OCI-LY7 (cell line): ENCODE results near the gene ABHD11. TPM values are rescaled to one million over a fixed set of nuclear protein-coding genes. Genes with fewer than 3 reads are reported as not detected.

Experiments
- BruUV-seq: library from RNA; stranded (reverse); fragments of 400-500 nt; replicated peaks from 2 replicates; lab custom pipeline; 2021; lab: Mats Ljungman, UMichigan
- CTCF ChIA-PET: fragments of 300-600 bp; sonication (Branson Sonifier 250); formaldehyde crosslinking; loops from one replicate; lab custom pipeline; 2022; ENCODE audit warnings: antibody characterized with exemption; ENCODE audit not compliant: unreplicated experiment; lab: Charles Lee
- POLR2A ChIA-PET: fragments of 300-600 bp; sonication (Branson Sonifier 250); formaldehyde crosslinking; loops from one replicate; lab custom pipeline; 2022; ENCODE audit warnings: antibody characterized with exemption; lab: Charles Lee
- DNase-seq: peaks from one replicate; pipeline ENCODE4 v3.0.0-alpha.2; 2015; ENCODE audit warnings: low spot score
- H2AFZ ChIP-seq: fragments of 200-600 bp; sonication (generic), shearing (Covaris generic); 2 replicates; pipeline ENCODE4 v1.6.1; 2014; ENCODE audit warnings: mild to moderate bottlenecking, antibody characterized with exemption, low read length, moderate library complexity
- H3K27ac ChIP-seq: fragments of 200-600 bp; sonication (generic); 2 replicates; pipeline ENCODE4 v1.5.1; 2014; ENCODE audit warnings: mixed run types, low read depth, mild to moderate bottlenecking, moderate library complexity, low read length, inconsistent platforms; ENCODE audit not compliant: poor library complexity, severe bottlenecking
- H3K36me3 ChIP-seq: fragments of 200-600 bp; sonication (generic); 2 replicates; pipeline ENCODE4 v1.6.1; 2014; ENCODE audit warnings: mild to moderate bottlenecking, antibody characterized with exemption, low read length, moderate library complexity, mixed read lengths; ENCODE audit not compliant: insufficient read depth
- H3K4me1 ChIP-seq: fragments of 200-600 bp; sonication (generic); 2 replicates; pipeline ENCODE4 v1.5.1; 2014; ENCODE audit warnings: mild to moderate bottlenecking, low read length; ENCODE audit not compliant: insufficient read depth, poor library complexity, severe bottlenecking
- H3K4me2 ChIP-seq: fragments of 200-600 bp; sonication (generic); 2 replicates; pipeline ENCODE4 v1.6.1; 2014; ENCODE audit warnings: mild to moderate bottlenecking, low read length
- H3K4me3 ChIP-seq: fragments of 200-600 bp; sonication (generic); 2 replicates; pipeline ENCODE4 v1.5.1; 2014; ENCODE audit warnings: mild to moderate bottlenecking, low read depth, low read length; ENCODE audit not compliant: poor library complexity, severe bottlenecking
- H3K79me2 ChIP-seq: fragments of 200-600 bp; sonication (generic); 2 replicates; pipeline ENCODE4 v1.6.1; 2016; ENCODE audit warnings: low read depth, mild to moderate bottlenecking, low read length, moderate library complexity, mixed read lengths; ENCODE audit not compliant: insufficient read depth
- H3K9me2 ChIP-seq: fragments of 200-600 bp; sonication (generic); 2 replicates; pipeline ENCODE4 v1.6.1; 2016; ENCODE audit warnings: mild to moderate bottlenecking, low read length, mixed read lengths; ENCODE audit not compliant: insufficient read depth
- H3K9me3 ChIP-seq: fragments of 200-600 bp; sonication (generic); 2 replicates; pipeline ENCODE4 v1.6.1; 2014; ENCODE audit warnings: mild to moderate bottlenecking, mixed run types, low read length, mixed read lengths
- H4K20me1 ChIP-seq: fragments of 200-600 bp; sonication (generic); 2 replicates; pipeline ENCODE4 v1.6.1; 2014; ENCODE audit warnings: mild to moderate bottlenecking, antibody characterized with exemption, low read length, moderate library complexity, mixed read lengths; ENCODE audit not compliant: insufficient read depth
- EZH2phosphoT487 ChIP-seq: fragments of 200-600 bp; sonication (generic); IDR thresholded peaks from 2 replicates; pipeline ENCODE4 v1.6.1; 2018; ENCODE audit warnings: low read depth, borderline replicate concordance, mild to moderate bottlenecking, mixed run types, antibody characterized with exemption, low read length, moderate library complexity, mixed read lengths
- intact Hi-C: fragments of 100-400 bp; cut with micrococcal nuclease; formaldehyde crosslinking; loops from one replicate; pipeline ENCODE4 v1.10.0; 2022; ENCODE audit not compliant: unreplicated experiment
- total RNA-seq, 2 experiments: library from RNA; depleted of rRNA in 1 of 2; stranded (reverse); fragments of >200 nt in 1 of 2; shearing (Covaris generic) in 1 of 2; gene quantifications; 2 replicates each; pipeline ENCODE4 v1.2.3, GENCODE V29; 2014 to 2022
- TF ChIP-seq, protein P1 (sequence below): fragments of 200-600 bp; sonication (generic); conservative IDR thresholded peaks from 2 replicates; pipeline ENCODE4 v1.5.1; 2014; ENCODE audit warnings: mild to moderate bottlenecking, antibody characterized with exemption, low read length, moderate library complexity, mixed read lengths

The ABHD11 gene
- total RNA-seq, 2 experiments from 2014 or later = 27.4 to 27.5 TPM

DNA sequence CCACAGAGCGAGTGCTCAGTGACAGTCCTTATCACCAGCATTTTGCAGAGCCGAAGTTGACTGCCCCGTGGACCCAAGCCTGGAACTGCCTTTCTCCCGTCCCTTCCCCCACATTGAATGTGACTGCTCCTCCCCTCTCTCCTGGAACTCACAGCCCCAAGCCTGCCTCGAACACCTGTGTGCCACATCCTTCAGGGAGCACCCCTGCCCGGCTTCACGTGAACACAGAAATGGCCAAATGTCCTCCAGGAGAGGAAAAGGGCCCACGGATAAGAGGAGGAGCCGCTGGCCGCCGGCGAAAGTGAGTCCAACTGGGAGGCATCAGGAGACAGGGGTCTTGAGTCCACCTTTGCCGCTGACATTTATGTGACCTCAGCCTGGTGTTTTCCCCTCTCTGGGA lies 35.4 kb downstream of the ABHD11 start:
- POLR2A ChIA-PET = no interaction called here
- H2AFZ ChIP-seq = no peak overlapping the region
- CTCF ChIA-PET = interaction anchor here (1.5 kb wide), 1 partner anchor 11 kb away, joined by 4 read pairs; no protein-coding TSS in a partner anchor
- BruUV-seq = no TSS peak
- TF ChIP-seq EZH2phosphoT487 = no peak
- H3K4me3 ChIP-seq = no peak overlapping the region
- no peak overlapping the region for H3K27ac ChIP-seq
- H3K9me2 ChIP-seq = no peaks in the 10 kb centered on the region
- intact Hi-C loops = no loop called here
- no peaks in the 10 kb centered on the region for H3K9me3 ChIP-seq
- no peaks in the 10 kb centered on the region for H4K20me1 ChIP-seq
- DNase-seq = no peak
- peaks cover 17% of the 10 kb centered on the region; the same call in 1 of the 2 replicates for H3K36me3 ChIP-seq
- H3K4me2 ChIP-seq = no peak overlapping the region
- H3K79me2 ChIP-seq = no peaks in the 10 kb centered on the region
- no peaks in the 10 kb centered on the region for H3K4me1 ChIP-seq

DNA sequence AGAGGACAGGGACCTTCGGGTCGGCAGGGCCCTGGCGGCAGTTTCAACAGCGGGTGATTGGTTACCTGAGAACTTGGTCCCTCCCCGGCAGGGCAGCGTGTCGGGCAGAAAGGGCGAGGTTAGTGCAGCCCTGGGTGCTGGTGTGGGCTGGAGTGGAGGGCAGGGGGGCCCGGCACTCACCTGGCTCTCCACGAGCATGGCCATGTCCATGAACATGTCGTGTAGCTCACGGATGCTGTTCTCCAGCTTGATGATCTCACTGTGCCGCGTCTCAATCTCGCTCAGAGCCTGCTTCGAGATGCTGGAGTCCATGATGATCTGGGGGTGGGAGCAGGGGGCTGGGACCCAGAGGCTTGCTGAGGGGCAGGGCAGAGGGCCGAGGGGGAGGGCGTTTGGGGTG lies 35.9 kb downstream of the ABHD11 start:
- H3K27ac ChIP-seq = no peak overlapping the region
- POLR2A ChIA-PET = interaction anchor here (0.7 kb wide), 1 partner anchor 17 kb away, joined by 3 read pairs; no protein-coding TSS in a partner anchor
- no peaks in the 10 kb centered on the region for H3K4me1 ChIP-seq
- TF ChIP-seq, protein P1, sequence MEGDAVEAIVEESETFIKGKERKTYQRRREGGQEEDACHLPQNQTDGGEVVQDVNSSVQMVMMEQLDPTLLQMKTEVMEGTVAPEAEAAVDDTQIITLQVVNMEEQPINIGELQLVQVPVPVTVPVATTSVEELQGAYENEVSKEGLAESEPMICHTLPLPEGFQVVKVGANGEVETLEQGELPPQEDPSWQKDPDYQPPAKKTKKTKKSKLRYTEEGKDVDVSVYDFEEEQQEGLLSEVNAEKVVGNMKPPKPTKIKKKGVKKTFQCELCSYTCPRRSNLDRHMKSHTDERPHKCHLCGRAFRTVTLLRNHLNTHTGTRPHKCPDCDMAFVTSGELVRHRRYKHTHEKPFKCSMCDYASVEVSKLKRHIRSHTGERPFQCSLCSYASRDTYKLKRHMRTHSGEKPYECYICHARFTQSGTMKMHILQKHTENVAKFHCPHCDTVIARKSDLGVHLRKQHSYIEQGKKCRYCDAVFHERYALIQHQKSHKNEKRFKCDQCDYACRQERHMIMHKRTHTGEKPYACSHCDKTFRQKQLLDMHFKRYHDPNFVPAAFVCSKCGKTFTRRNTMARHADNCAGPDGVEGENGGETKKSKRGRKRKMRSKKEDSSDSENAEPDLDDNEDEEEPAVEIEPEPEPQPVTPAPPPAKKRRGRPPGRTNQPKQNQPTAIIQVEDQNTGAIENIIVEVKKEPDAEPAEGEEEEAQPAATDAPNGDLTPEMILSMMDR = no peak
- no peak for TF ChIP-seq EZH2phosphoT487
- H3K9me3 ChIP-seq = no peaks in the 10 kb centered on the region
- H3K9me2 ChIP-seq = no peaks in the 10 kb centered on the region
- no peak overlapping the region for H3K4me2 ChIP-seq
- intact Hi-C loops = no loop called here
- no peaks in the 10 kb centered on the region for H3K79me2 ChIP-seq
- H3K36me3 ChIP-seq = peaks cover 22% of the 10 kb centered on the region; the same call in 1 of the 2 replicates
- H4K20me1 ChIP-seq = no peaks in the 10 kb centered on the region
- DNase-seq = no peak
- H2AFZ ChIP-seq = no peak overlapping the region
- BruUV-seq = no TSS peak
- no peak overlapping the region for H3K4me3 ChIP-seq
- CTCF ChIA-PET = interaction anchor here (1.5 kb wide), 1 partner anchor 12 kb away, joined by 4 read pairs; no protein-coding TSS in a partner anchor

DNA sequence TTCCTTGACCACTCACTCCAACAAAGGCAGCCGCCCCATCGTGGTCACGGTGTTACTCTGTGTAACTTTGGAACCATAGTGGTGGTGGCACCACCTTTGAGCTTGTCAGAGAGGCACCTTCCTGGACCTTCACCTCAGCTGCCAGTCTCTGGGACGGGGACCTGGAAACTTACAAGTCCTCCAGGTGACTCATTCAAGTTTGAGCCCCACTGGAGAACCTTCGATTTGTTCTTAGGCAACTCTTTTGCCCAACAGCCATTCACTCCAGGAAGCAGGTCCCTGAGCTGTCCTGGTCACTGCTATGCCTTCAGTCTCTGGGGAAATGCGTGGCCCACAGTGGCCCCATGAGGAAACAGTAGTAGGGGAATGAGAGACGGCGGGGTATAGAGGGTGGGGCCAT lies 36.4 kb downstream of the ABHD11 start:
- CTCF ChIA-PET = interaction anchor here (1.5 kb wide), 1 partner anchor 12 kb away, joined by 4 read pairs; no protein-coding TSS in a partner anchor

More for the DNA sequence above, 36.4 kb downstream of the ABHD11 start:
- no peaks in the 10 kb centered on the region for H3K4me1 ChIP-seq
- H3K9me3 ChIP-seq = no peaks in the 10 kb centered on the region
- intact Hi-C loops = no loop called here
- H3K27ac ChIP-seq = no peak overlapping the region
- no peak overlapping the region for H2AFZ ChIP-seq
- no TSS peak for BruUV-seq
- H3K79me2 ChIP-seq = no peaks in the 10 kb centered on the region
- peaks cover 27% of the 10 kb centered on the region for H3K36me3 ChIP-seq
- TF ChIP-seq, protein P1 = no peak
- no peak for TF ChIP-seq EZH2phosphoT487
- no peak for DNase-seq
- no peak overlapping the region for H3K4me2 ChIP-seq
- POLR2A ChIA-PET = interaction anchor here (0.7 kb wide), 1 partner anchor 18 kb away, joined by 3 read pairs; no protein-coding TSS in a partner anchor
- no peak overlapping the region for H3K4me3 ChIP-seq
- H3K9me2 ChIP-seq = no peaks in the 10 kb centered on the region
- H4K20me1 ChIP-seq = no peaks in the 10 kb centered on the region
